ENCODE measurements around the gene SLC16A3. TPM values are rescaled to one million over a fixed set of nuclear protein-coding genes. Genes with fewer than 3 reads are reported as not detected.

SLC16A3 gene
- total and polyA plus RNA-seq, 2 donors (not counting 3 experiments of a cell fraction or from before 2014, with no cell fraction given) = 95.9 to 171 TPM

DNA sequence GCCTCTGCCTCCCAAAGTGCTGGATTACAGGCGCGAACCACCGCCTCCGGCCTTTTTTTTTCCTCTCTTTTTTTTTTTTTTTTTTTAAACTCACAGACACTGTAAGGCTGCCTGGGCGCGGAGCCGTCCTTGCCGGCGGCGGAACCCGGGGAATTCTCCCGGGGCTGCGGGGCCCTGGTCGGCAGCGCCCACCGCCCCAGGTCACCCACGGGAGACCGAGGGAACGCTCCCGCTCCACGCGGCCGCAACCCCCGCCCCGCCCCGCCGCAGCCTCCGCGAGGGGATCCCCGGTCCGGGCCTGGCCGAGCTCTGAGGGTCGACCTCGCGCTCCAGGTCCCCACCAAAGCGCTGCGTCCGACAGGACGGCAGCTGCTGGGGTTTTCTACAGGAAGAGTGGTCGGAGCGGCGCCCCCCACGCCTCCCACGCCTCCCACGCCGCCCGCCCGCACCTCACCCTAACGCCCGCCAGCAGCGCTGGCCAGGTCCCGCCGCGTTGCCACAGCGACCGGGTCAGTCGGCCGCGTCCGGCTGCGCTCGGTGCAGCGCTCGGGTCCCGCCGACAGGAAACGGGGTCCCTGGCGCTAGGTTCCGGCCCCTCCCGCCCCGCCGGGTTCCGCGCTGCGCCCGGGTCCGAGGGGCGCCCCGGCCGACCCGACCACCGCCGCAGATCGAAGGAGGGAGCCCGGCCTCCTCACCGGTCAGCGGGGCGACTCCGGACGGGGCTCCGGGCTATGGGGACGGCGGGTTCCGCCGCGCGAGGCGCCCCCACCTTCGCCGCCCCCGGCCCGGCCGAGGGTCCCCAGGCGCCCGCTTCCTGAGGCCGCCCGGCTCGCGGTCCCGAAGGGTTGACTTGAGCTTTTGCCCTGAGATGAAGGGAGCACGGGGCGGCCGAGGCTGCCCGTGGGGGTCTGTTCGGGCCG lies 16.3 kb upstream of the SLC16A3 start, which contains the start of gene CCDC57:
Gene CCDC57, minus strand, starts transcription at position 512 of the 920 bp plus-strand sequence. CDS start 10,898 bp downstream, outside the sequence.
- no peaks in the 10 kb centered on the region for H3K9me1 ChIP-seq (replicated peaks; ENCODE audit: control insufficient read depth, extremely low read depth, insufficient read depth, low read length)
- DNase-seq (ENCODE audit: low read depth, low spot score) (peak; percentile 62), FAIRE-seq (peak; percentile 76)
- H3K9ac ChIP-seq (replicated peaks; ENCODE audit: extremely low read depth, insufficient read depth, low read length) = peak within 1 kb of the TSS; percentile 81
- peak within 1 kb of the TSS; percentile 72 for H3K27ac ChIP-seq (ENCODE audit: insufficient read depth, low read depth, low read length)
- BruUV-seq (replicated peaks) = no TSS peak
- H3K9me3 ChIP-seq (replicated peaks; ENCODE audit: control insufficient read depth, insufficient read depth, low read length) = no peaks in the 10 kb centered on the region
- peaks cover 29% of the 10 kb centered on the region for H3K4me1 ChIP-seq (ENCODE audit: control insufficient read depth, extremely low read depth, insufficient read depth, low read length)
- H3K27me3 ChIP-seq (ENCODE audit: control insufficient read depth in 2 of 2, insufficient read depth in 2 of 2, low read length in 2 of 2) = no peaks in the 10 kb centered on the region
- H3K4me2 ChIP-seq (ENCODE audit: insufficient read depth, low read length) = peak within 1 kb of the TSS; percentile 69
- POLR2A ChIA-PET = no interaction called here
- H3K79me2 ChIP-seq (ENCODE audit: control insufficient read depth, insufficient read depth, low read length) = no peaks in the 10 kb centered on the region
- H2AFZ ChIP-seq (ENCODE audit: low read depth, low read length) = peak within 1 kb of the TSS; percentile 58
- dilution Hi-C loops (cut with MboI; ENCODE audit: extremely low pct_ligation_motif_present, low sequenced_read_pairs) = no loop called here
- no peaks in the 10 kb centered on the region for H4K20me1 ChIP-seq (replicated peaks; ENCODE audit: control insufficient read depth, extremely low read depth, insufficient read depth, low read length)
- CTCF ChIA-PET = interaction anchor here (1.0 kb wide), 2 partner anchors 11 to 182 kb away, joined by 3 read pairs; no protein-coding TSS in a partner anchor
- intact Hi-C loops (cut with micrococcal nuclease) = loop anchor here (1.0 to 10.0 kb wide), 2 partner anchors 7 to 188 kb away; partner anchors contain the start of genes CENPX and LRRC45
- no peaks in the 10 kb centered on the region for H3K36me3 ChIP-seq (ENCODE audit: control insufficient read depth in 2 of 2, extremely low read depth in 1 of 2, insufficient read depth in 2 of 2, low read length in 2 of 2)
- H3K4me3 ChIP-seq (replicated peaks in 1 of 3; ENCODE audit: insufficient read depth in 1 of 3, low read depth in 1 of 3, low read length in 3 of 3) = peak within 1 kb of the TSS; percentile 59 to 70 (median 62)
- TF ChIP-seq POLR2AphosphoS5 (IDR thresholded peaks at IDR 0.05; ENCODE audit: insufficient read depth, low read depth, low read length) = peak; percentile 84
- peak; percentile 36 for TF ChIP-seq POLR2A (IDR thresholded peaks at IDR 0.05; ENCODE audit: low read depth, low read length)
- TF ChIP-seq FOS (IDR thresholded peaks at IDR 0.05; ENCODE audit: borderline replicate concordance, insufficient read depth, low read length) = no peak

GRCh38 chr17:82213251-82214011 lies 15.4 kb upstream of the SLC16A3 start:
- TF ChIP-seq EZH2 (IDR thresholded peaks at IDR 0.05; ENCODE audit: borderline replicate concordance, low read depth, low read length, severe bottlenecking) (no peak), MAX (IDR thresholded peaks at IDR 0.05; ENCODE audit: insufficient read depth, insufficient read length) (peak; percentile 85)
- Histone ChIP-seq H3K9me3 (replicated peaks; ENCODE audit: control insufficient read depth, insufficient read depth, low read length) (no peaks in the 10 kb centered on the region), H4K20me1 (replicated peaks; ENCODE audit: control insufficient read depth, extremely low read depth, insufficient read depth, low read length) (no peaks in the 10 kb centered on the region), H3K9me1 (replicated peaks; ENCODE audit: control insufficient read depth, extremely low read depth, insufficient read depth, low read length) (no peaks in the 10 kb centered on the region), H3K4me2 (ENCODE audit: insufficient read depth, low read length) (peak overlapping the region; percentile 43), H2AFZ (ENCODE audit: low read depth, low read length) (peak overlapping the region; percentile 58), H3K36me3 (ENCODE audit: control insufficient read depth in 2 of 2, extremely low read depth in 1 of 2, insufficient read depth in 2 of 2, low read length in 2 of 2) (no peaks in the 10 kb centered on the region), H3K4me1 (ENCODE audit: control insufficient read depth, extremely low read depth, insufficient read depth, low read length) (peaks cover 33% of the 10 kb centered on the region), H3K79me2 (ENCODE audit: control insufficient read depth, insufficient read depth, low read length) (no peaks in the 10 kb centered on the region), H3K4me3 (replicated peaks in 1 of 3; ENCODE audit: insufficient read depth in 1 of 3, low read depth in 1 of 3, low read length in 3 of 3) (peak overlapping the region; percentile 59 to 70 (median 62)), H3K27me3 (ENCODE audit: control insufficient read depth in 2 of 2, insufficient read depth in 2 of 2, low read length in 2 of 2) (no peaks in the 10 kb centered on the region), H3K27ac (ENCODE audit: insufficient read depth, low read depth, low read length) (peak overlapping the region; percentile 72), H3K9ac (replicated peaks; ENCODE audit: extremely low read depth, insufficient read depth, low read length) (peak overlapping the region; percentile 81)
- dilution Hi-C loops (cut with MboI; ENCODE audit: extremely low pct_ligation_motif_present, low sequenced_read_pairs) (no loop called here), intact Hi-C loops (cut with micrococcal nuclease) (loop anchor here (1.0 to 10.0 kb wide), 2 partner anchors 8 to 189 kb away; partner anchors contain the start of genes CENPX and LRRC45)
- CTCF ChIA-PET = interaction anchor here (5.3 kb wide), 1 partner anchor 8 kb away, joined by 22 read pairs; no protein-coding TSS in a partner anchor
- BruUV-seq (replicated peaks) = TSS peak; percentile 30
- FAIRE-seq = peak; percentile 82
- POLR2A ChIA-PET = no interaction called here
- DNase-seq (ENCODE audit: low read depth, low spot score) = peak; percentile 45
